ENCODE measurements around the gene MKS1.

Gene MKS1

DNA sequence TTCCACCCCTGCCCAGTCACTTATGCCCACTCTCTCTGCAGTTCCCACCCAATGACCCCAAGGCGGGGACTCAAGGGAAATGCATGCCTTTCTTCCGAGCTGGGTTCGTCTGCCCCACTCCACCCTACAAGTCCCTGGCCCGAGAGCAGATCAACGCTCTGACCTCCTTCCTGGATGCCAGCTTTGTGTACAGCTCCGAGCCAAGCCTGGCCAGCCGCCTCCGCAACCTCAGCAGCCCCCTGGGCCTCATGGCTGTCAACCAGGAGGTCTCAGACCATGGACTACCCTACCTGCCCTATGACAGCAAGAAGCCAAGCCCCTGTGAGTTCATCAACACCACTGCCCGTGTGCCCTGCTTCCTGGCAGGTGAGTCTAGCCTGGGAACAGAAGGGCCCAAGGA is 33.1 kb upstream of the MKS1 start:
- Histone ChIP-seq H3K27me3 (replicated peaks; ENCODE audit: control insufficient read depth, insufficient read depth, low read length) (no peaks in the 10 kb centered on the region; the same call in 1 of the 2 replicates), H3K36me3 (ENCODE audit: control insufficient read depth, insufficient read depth, low read length) (no peaks in the 10 kb centered on the region)

GRCh38 chr17:58250344-58251011 is 31.4 kb upstream of the MKS1 start:
- no peak overlapping the region for H3K4me3 ChIP-seq (replicated peaks; ENCODE audit: low read depth, low read length)
- TF ChIP-seq CTCF (IDR thresholded peaks at IDR 0.05; ENCODE audit: insufficient read depth, low read length, poor library complexity, severe bottlenecking): no peak
- H3K27me3 ChIP-seq (replicated peaks; ENCODE audit: control insufficient read depth, insufficient read depth, low read length): no peaks in the 10 kb centered on the region; the same call in 1 of the 2 replicates
- no peaks in the 10 kb centered on the region for H3K36me3 ChIP-seq (ENCODE audit: control insufficient read depth, insufficient read depth, low read length)
- no peak for DNase-seq (ENCODE audit: extremely low read depth, insufficient read length)

More for the DNA sequence above, 33.1 kb upstream of the MKS1 start:
- no peak for DNase-seq (ENCODE audit: extremely low read depth, insufficient read length)
- TF ChIP-seq CTCF (IDR thresholded peaks at IDR 0.05; ENCODE audit: insufficient read depth, low read length, poor library complexity, severe bottlenecking): no peak
- H3K4me3 ChIP-seq (replicated peaks; ENCODE audit: low read depth, low read length): no peak overlapping the region

GRCh38 chr17:58249270-58250133 is 30.4 kb upstream of the MKS1 start:
- Histone ChIP-seq H3K4me3 (replicated peaks; ENCODE audit: low read depth, low read length) (peak overlapping the region; percentile 48), H3K27me3 (replicated peaks; ENCODE audit: control insufficient read depth, insufficient read depth, low read length) (no peaks in the 10 kb centered on the region), H3K36me3 (ENCODE audit: control insufficient read depth, insufficient read depth, low read length) (no peaks in the 10 kb centered on the region)
- TF ChIP-seq CTCF (IDR thresholded peaks at IDR 0.05; ENCODE audit: insufficient read depth, low read length, poor library complexity, severe bottlenecking): peak; percentile 96
- DNase-seq (ENCODE audit: extremely low read depth, insufficient read length): peak; percentile 69

GRCh38 chr17:58248955-58249269 is 29.9 kb upstream of the MKS1 start:
- DNase-seq (ENCODE audit: extremely low read depth, insufficient read length): no peak
- no peak overlapping the region for H3K4me3 ChIP-seq (replicated peaks; ENCODE audit: low read depth, low read length)
- no peaks in the 10 kb centered on the region for H3K36me3 ChIP-seq (ENCODE audit: control insufficient read depth, insufficient read depth, low read length)
- no peaks in the 10 kb centered on the region for H3K27me3 ChIP-seq (replicated peaks; ENCODE audit: control insufficient read depth, insufficient read depth, low read length)
- no peak for TF ChIP-seq CTCF (IDR thresholded peaks at IDR 0.05; ENCODE audit: insufficient read depth, low read length, poor library complexity, severe bottlenecking)

DNA sequence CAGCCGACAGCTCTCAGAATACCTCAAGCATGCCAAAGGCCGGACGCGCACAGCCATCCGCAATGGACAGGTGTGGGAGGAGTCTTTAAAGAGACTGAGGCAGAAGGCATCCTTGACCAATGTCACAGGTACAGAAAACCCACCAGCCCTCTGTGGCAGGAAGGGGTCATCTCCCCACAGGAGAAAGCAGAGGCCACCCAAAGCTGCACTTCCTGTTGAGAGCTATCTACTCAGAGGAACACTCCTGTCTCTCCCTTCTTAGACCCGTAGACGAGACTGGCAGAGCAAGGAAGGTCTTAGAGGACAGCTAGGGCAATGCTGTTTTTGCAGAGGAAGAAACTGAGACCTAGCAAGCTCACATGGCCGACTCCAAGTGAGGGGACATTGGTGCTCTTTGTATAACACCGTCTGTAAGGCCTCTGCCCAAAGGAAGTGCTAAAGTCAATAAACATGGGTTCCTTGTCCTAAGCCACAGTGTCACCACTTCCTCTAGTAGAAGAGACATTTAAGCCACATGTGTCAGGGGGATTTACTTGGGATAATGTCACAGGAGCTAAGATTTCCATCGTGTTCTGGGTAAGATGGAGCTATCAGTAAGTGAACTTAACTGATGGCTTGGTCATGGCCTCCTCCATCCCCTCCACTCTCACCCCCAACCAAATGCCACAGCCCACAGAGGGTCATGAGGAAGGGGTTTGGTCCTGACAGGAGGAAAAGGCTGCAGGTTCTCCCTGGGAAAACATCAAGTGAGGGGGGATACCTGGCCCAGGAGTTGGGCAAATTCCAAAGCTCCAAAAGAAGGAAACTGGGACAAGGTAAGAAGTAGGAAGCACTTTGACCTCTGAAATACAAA is 28.7 kb upstream of the MKS1 start:
- DNase-seq (ENCODE audit: extremely low read depth, insufficient read length): no peak
- Histone ChIP-seq H3K36me3 (ENCODE audit: control insufficient read depth, insufficient read depth, low read length) (no peaks in the 10 kb centered on the region), H3K27me3 (replicated peaks; ENCODE audit: control insufficient read depth, insufficient read depth, low read length) (no peaks in the 10 kb centered on the region), H3K4me3 (replicated peaks; ENCODE audit: low read depth, low read length) (no peak overlapping the region)
- no peak for TF ChIP-seq CTCF (IDR thresholded peaks at IDR 0.05; ENCODE audit: insufficient read depth, low read length, poor library complexity, severe bottlenecking)

Data from GM06990 (cell line).